OCI-LY1 (cell line): ENCODE data around the gene WDR72.

Experiments
- H2AFZ ChIP-seq: fragments of 200-600 bp; sonication (generic), shearing (Covaris generic); 2 replicates; pipeline ENCODE4 v1.6.0; 2014; ENCODE audit warnings: antibody characterized with exemption, mild to moderate bottlenecking, low read length
- H3F3A ChIP-seq: fragments of 200-600 bp; sonication (generic), shearing (Covaris generic); 2 replicates; pipeline ENCODE4 v1.6.0; 2014; ENCODE audit warnings: mild to moderate bottlenecking, antibody characterized with exemption, low read length, moderate library complexity; ENCODE audit not compliant: insufficient read depth
- H3K27ac ChIP-seq: fragments of 200-600 bp; sonication (generic); 2 replicates; pipeline ENCODE4 v1.5.1; 2014; ENCODE audit warnings: low read length, mixed run types, mild to moderate bottlenecking, low read depth; ENCODE audit not compliant: poor library complexity, severe bottlenecking
- H3K27me3 ChIP-seq: fragments of 200-600 bp; sonication (generic); 2 replicates; pipeline ENCODE4 v1.6.0; 2014; ENCODE audit warnings: antibody characterized with exemption, mild to moderate bottlenecking, low read length, moderate library complexity; ENCODE audit not compliant: insufficient read depth
- H3K36me3 ChIP-seq: fragments of 200-600 bp; sonication (generic); 2 replicates; pipeline ENCODE4 v1.6.1; 2014; ENCODE audit warnings: mild to moderate bottlenecking, antibody characterized with exemption, low read length, moderate library complexity, mixed read lengths; ENCODE audit not compliant: insufficient read depth
- H3K4me1 ChIP-seq: fragments of 200-600 bp; sonication (generic); 2 replicates; pipeline ENCODE4 v1.5.1; 2014; ENCODE audit warnings: mild to moderate bottlenecking, low read length, moderate library complexity; ENCODE audit not compliant: insufficient read depth, severe bottlenecking
- H3K4me2 ChIP-seq: fragments of 200-600 bp; sonication (generic), shearing (Covaris generic); 2 replicates; pipeline ENCODE4 v1.6.1; 2014; ENCODE audit warnings: low read length
- H3K4me3 ChIP-seq: fragments of 200-600 bp; sonication (generic); 2 replicates; pipeline ENCODE4 v1.5.1; 2014; ENCODE audit warnings: low read length, low read depth, mild to moderate bottlenecking, mixed read lengths; ENCODE audit not compliant: poor library complexity, severe bottlenecking
- H3K79me2 ChIP-seq: fragments of 200-600 bp; shearing (Covaris generic); 2 replicates; pipeline ENCODE4 v1.6.1; 2016; ENCODE audit warnings: mixed run types, low read length, mixed read lengths; ENCODE audit not compliant: insufficient read depth
- H3K9ac ChIP-seq: fragments of 200-600 bp; sonication (generic), shearing (Covaris generic); 2 replicates; pipeline ENCODE4 v1.6.1; 2014; ENCODE audit warnings: mild to moderate bottlenecking, low read length, mixed read lengths
- H3K9me2 ChIP-seq: fragments of 200-600 bp; sonication (generic), shearing (Covaris generic); 2 replicates; pipeline ENCODE4 v1.6.1; 2014; ENCODE audit warnings: low read depth, mild to moderate bottlenecking, low read length, mixed read lengths
- H3K9me3 ChIP-seq: fragments of 200-600 bp; shearing (Covaris generic); 2 replicates; pipeline ENCODE4 v1.6.1; 2014; ENCODE audit warnings: low read length, mixed read lengths
- H4K20me1 ChIP-seq: fragments of 200-600 bp; sonication (generic), shearing (Covaris generic); 2 replicates; pipeline ENCODE4 v1.6.0; 2016; ENCODE audit warnings: mild to moderate bottlenecking, low read length; ENCODE audit not compliant: insufficient read depth
- EZH2 ChIP-seq: fragments of 200-600 bp; sonication (generic), shearing (Covaris generic); IDR thresholded peaks from 2 replicates; pipeline ENCODE4 v1.8.0; 2017; ENCODE audit warnings: borderline replicate concordance, mixed run types, mild to moderate bottlenecking, antibody characterized with exemption, low read length, moderate library complexity, mixed read lengths
- TF ChIP-seq, protein P1 (sequence below): fragments of 200-600 bp; sonication (generic), shearing (Covaris generic); IDR thresholded peaks from 2 replicates; pipeline ENCODE4 v1.5.1; 2017; ENCODE audit warnings: mild to moderate bottlenecking, antibody characterized with exemption, low read length, moderate library complexity, mixed read lengths

Gene WDR72

GRCh38 chr15:53558384-53558783 lies 201.1 kb downstream of the WDR72 start:
- Histone ChIP-seq H3K79me2 (no peaks in the 10 kb centered on the region), H3K27ac (no peak overlapping the region), H3K9me3 (no peaks in the 10 kb centered on the region), H3K4me1 (no peaks in the 10 kb centered on the region), H2AFZ (no peak overlapping the region), H4K20me1 (no peaks in the 10 kb centered on the region), H3K27me3 (no peaks in the 10 kb centered on the region; the same call in 1 of the 2 replicates), H3K9me2 (no peaks in the 10 kb centered on the region), H3K36me3 (no peaks in the 10 kb centered on the region), H3K4me2 (no peak overlapping the region), H3K9ac (no peak overlapping the region), H3F3A (no peaks in the 10 kb centered on the region), H3K4me3 (no peak overlapping the region)
- TF ChIP-seq, protein P1, sequence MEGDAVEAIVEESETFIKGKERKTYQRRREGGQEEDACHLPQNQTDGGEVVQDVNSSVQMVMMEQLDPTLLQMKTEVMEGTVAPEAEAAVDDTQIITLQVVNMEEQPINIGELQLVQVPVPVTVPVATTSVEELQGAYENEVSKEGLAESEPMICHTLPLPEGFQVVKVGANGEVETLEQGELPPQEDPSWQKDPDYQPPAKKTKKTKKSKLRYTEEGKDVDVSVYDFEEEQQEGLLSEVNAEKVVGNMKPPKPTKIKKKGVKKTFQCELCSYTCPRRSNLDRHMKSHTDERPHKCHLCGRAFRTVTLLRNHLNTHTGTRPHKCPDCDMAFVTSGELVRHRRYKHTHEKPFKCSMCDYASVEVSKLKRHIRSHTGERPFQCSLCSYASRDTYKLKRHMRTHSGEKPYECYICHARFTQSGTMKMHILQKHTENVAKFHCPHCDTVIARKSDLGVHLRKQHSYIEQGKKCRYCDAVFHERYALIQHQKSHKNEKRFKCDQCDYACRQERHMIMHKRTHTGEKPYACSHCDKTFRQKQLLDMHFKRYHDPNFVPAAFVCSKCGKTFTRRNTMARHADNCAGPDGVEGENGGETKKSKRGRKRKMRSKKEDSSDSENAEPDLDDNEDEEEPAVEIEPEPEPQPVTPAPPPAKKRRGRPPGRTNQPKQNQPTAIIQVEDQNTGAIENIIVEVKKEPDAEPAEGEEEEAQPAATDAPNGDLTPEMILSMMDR = no peak
- TF ChIP-seq EZH2 = no peak

- Histone ChIP-seq H3K9ac (no peak overlapping the region), H2AFZ (no peak overlapping the region), H4K20me1 (no peaks in the 10 kb centered on the region), H3K9me3 (no peaks in the 10 kb centered on the region), H3K36me3 (no peaks in the 10 kb centered on the region), H3F3A (no peaks in the 10 kb centered on the region), H3K4me2 (no peak overlapping the region), H3K4me1 (no peaks in the 10 kb centered on the region), H3K27ac (no peak overlapping the region), H3K27me3 (no peaks in the 10 kb centered on the region), H3K4me3 (no peak overlapping the region), H3K79me2 (no peaks in the 10 kb centered on the region), H3K9me2 (no peaks in the 10 kb centered on the region)
- TF ChIP-seq EZH2 = no peak
- TF ChIP-seq, protein P1 = no peak
Observed at GRCh38 chr15:53555226-53555625, 204.2 kb downstream of the WDR72 start.

GRCh38 chr15:53549697-53550305 lies 209.7 kb downstream of the WDR72 start:
- no peaks in the 10 kb centered on the region for H3K79me2 ChIP-seq
- no peak overlapping the region for H3K4me2 ChIP-seq
- TF ChIP-seq, protein P1 = no peak
- no peak for TF ChIP-seq EZH2
- H3K36me3 ChIP-seq = no peaks in the 10 kb centered on the region
- H3K4me1 ChIP-seq = no peaks in the 10 kb centered on the region
- H3K9ac ChIP-seq = no peak overlapping the region
- H3K4me3 ChIP-seq = no peak overlapping the region
- H2AFZ ChIP-seq = no peak overlapping the region
- no peaks in the 10 kb centered on the region for H3F3A ChIP-seq
- no peaks in the 10 kb centered on the region for H4K20me1 ChIP-seq
- H3K9me3 ChIP-seq = no peaks in the 10 kb centered on the region
- no peaks in the 10 kb centered on the region for H3K27me3 ChIP-seq
- no peak overlapping the region for H3K27ac ChIP-seq
- no peaks in the 10 kb centered on the region for H3K9me2 ChIP-seq
